Activated CD8-positive, alpha-beta T cell treated with anti-CD3 and anti-CD28 coated beads for 36 hours (primary cell): Measurements from ENCODE around the gene GIT2. TPM values are rescaled to one million over a fixed set of nuclear protein-coding genes. Genes with fewer than 3 reads are reported as not detected.
A peak's percentile ranks its signal among the peaks of the same experiment; 100 is the strongest.

Source experiments
- ATAC-seq: fragments of 200-7000 bp; cut with Tn5 transposase; one replicate; pipeline ENCODE4 v1.10.0; 2021; ENCODE audit warnings: mild to moderate bottlenecking, moderate library complexity
- CTCF ChIA-PET: fragments of 350-600 bp; sonication (Branson Sonifier 250); formaldehyde crosslinking; loops from one replicate; lab custom pipeline; 2021; ENCODE audit warnings: antibody characterized with exemption; lab: Charles Lee
- POLR2A ChIA-PET: fragments of 350-600 bp; sonication (Branson Sonifier 250); formaldehyde crosslinking; loops from one replicate; lab custom pipeline; 2021; ENCODE audit warnings: antibody characterized with exemption; lab: Charles Lee
- DNase-seq: peaks from one replicate; pipeline ENCODE4 v3.0.0-alpha.2; 2020
- H3K27ac Mint-ChIP-seq: one replicate; pipeline ENCODE4 v1.8.0; 2021; ENCODE audit warnings: mild to moderate bottlenecking, mixed read lengths
- H3K27me3 Mint-ChIP-seq: one replicate; pipeline ENCODE4 v1.8.0; 2021; ENCODE audit warnings: mixed read lengths
- H3K36me3 Mint-ChIP-seq: one replicate; pipeline ENCODE4 v1.8.0; 2021; ENCODE audit warnings: low read depth, mixed read lengths
- H3K4me1 Mint-ChIP-seq: one replicate; pipeline ENCODE4 v1.8.0; 2021; ENCODE audit warnings: low read depth, mixed read lengths
- H3K4me3 Mint-ChIP-seq: one replicate; pipeline ENCODE4 v1.8.0; 2021; ENCODE audit warnings: mild to moderate bottlenecking, moderate library complexity, mixed read lengths
- H3K9me3 Mint-ChIP-seq: one replicate; pipeline ENCODE4 v1.8.0; 2021; ENCODE audit warnings: mixed read lengths
- intact Hi-C: fragments of 100-400 bp; cut with micrococcal nuclease; formaldehyde crosslinking; loops from one replicate; pipeline ENCODE4 v1.10.0; 2022
- total RNA-seq, 2 experiments: library from RNA; stranded (reverse); gene quantifications; one replicate each; pipeline ENCODE4 v1.2.3, GENCODE V29; 2021
- TF ChIP-seq, protein P1 (sequence below): fragments of 200-600 bp; IDR thresholded peaks from one replicate; pipeline ENCODE4 v1.8.0; 2022; ENCODE audit warnings: antibody characterized with exemption, mild to moderate bottlenecking

GIT2 gene
- total RNA-seq, 2 experiments from 2014 or later, result 49.2 to 49.6 TPM

DNA sequence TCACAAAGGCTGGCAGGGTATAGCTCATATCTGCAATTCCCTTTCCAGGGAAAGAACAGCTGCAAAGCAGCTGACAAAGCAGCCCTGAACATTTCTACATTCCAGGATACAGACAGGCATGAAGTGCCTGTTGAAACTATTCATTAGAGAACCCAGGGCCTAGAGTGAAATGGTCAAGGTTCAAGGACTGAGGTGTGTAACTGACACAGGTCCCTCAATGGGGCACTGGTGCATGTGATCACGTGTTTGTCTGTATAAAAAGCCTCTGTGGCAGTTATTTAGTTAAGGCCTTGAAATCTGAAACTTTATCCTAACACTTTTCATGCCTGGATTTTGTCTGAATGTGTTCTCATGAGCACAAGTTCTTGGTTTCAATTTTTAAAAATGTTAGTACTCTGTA is 47.1 kb downstream of the GIT2 start:
- TF ChIP-seq, protein P1, sequence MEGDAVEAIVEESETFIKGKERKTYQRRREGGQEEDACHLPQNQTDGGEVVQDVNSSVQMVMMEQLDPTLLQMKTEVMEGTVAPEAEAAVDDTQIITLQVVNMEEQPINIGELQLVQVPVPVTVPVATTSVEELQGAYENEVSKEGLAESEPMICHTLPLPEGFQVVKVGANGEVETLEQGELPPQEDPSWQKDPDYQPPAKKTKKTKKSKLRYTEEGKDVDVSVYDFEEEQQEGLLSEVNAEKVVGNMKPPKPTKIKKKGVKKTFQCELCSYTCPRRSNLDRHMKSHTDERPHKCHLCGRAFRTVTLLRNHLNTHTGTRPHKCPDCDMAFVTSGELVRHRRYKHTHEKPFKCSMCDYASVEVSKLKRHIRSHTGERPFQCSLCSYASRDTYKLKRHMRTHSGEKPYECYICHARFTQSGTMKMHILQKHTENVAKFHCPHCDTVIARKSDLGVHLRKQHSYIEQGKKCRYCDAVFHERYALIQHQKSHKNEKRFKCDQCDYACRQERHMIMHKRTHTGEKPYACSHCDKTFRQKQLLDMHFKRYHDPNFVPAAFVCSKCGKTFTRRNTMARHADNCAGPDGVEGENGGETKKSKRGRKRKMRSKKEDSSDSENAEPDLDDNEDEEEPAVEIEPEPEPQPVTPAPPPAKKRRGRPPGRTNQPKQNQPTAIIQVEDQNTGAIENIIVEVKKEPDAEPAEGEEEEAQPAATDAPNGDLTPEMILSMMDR, result no peak
- DNase-seq (no peak), ATAC-seq (no peak)
- H3K4me3 Mint-ChIP-seq, result no peak overlapping the region
- no peaks in the 10 kb centered on the region for H3K27me3 Mint-ChIP-seq
- peaks cover 50% of the 10 kb centered on the region for H3K36me3 Mint-ChIP-seq
- ChIA-PET CTCF (interaction anchor here (1.1 to 2.9 kb wide), 2 partner anchors 8 to 104 kb away, joined by 4 to 6 read pairs; no protein-coding TSS in a partner anchor), POLR2A (interaction anchor here (0.7 kb wide), 1 partner anchor 23 kb away, joined by 3 read pairs; no protein-coding TSS in a partner anchor)
- H3K4me1 Mint-ChIP-seq, result peaks cover 27% of the 10 kb centered on the region
- no peaks in the 10 kb centered on the region for H3K9me3 Mint-ChIP-seq
- H3K27ac Mint-ChIP-seq, result no peak overlapping the region
- intact Hi-C loops, result no loop called here

DNA sequence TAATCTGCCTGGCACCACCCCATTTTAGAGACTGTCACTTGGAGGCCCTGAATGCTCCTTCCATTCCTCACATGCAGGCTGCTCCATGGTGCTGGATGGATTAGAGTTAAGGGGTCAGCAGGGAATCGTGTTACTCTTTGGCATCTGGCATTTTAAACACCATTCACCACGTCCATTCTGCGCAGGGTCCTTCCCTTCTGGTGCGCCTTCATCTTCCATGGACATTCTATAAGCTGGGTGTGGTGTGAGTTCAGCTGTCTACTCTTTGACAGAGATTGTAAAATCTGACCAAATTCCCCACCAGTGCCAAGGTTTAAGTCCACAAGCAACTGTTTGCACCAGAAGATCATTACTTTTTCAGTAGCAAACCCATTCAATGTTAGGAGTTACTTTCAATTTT is 47.8 kb downstream of the GIT2 start:
- CTCF ChIA-PET, result interaction anchor here (1.1 kb wide), 1 partner anchor 103 kb away, joined by 4 read pairs; no protein-coding TSS in a partner anchor
- Mint-ChIP-seq H3K27me3 (no peaks in the 10 kb centered on the region), H3K4me3 (no peak overlapping the region), H3K9me3 (no peaks in the 10 kb centered on the region), H3K36me3 (peaks cover 47% of the 10 kb centered on the region), H3K4me1 (peaks cover 27% of the 10 kb centered on the region), H3K27ac (peak overlapping the region; percentile 60)
- intact Hi-C loops, result no loop called here
- DNase-seq (no peak), ATAC-seq (no peak)
- POLR2A ChIA-PET, result interaction anchor here (0.7 to 1.2 kb wide), 2 partner anchors 17 to 22 kb away, joined by 3 read pairs; no protein-coding TSS in a partner anchor
- TF ChIP-seq, protein P1, result no peak

DNA sequence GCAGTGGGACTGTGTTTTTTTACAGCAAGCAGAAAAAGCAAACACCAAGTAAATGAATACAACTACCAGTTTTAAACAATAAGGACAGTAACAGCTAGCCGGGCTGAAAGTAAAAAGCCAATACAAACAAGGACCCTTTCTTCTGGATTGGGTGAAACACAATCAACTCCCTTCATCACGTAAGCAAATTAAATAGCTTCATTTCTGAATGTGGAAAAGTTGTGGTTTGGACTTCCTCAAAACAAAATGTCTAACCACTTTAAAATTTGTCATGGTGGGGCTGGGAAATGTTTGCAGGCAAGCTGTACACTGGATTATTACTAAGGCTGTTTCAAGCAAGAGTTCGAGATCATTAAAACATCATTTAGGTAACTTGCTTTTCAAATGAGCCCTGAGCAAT is 48.6 kb downstream of the GIT2 start:
- H3K27me3 Mint-ChIP-seq, result no peaks in the 10 kb centered on the region
- intact Hi-C loops, result no loop called here
- no peaks in the 10 kb centered on the region for H3K9me3 Mint-ChIP-seq
- peaks cover 43% of the 10 kb centered on the region for H3K36me3 Mint-ChIP-seq
- H3K4me1 Mint-ChIP-seq, result peaks cover 26% of the 10 kb centered on the region
- peak overlapping the region; percentile 79 for H3K27ac Mint-ChIP-seq
- DNase-seq (no peak), ATAC-seq (no peak)
- POLR2A ChIA-PET, result interaction anchor here (1.2 kb wide), 1 partner anchor 16 kb away, joined by 3 read pairs; no protein-coding TSS in a partner anchor
- TF ChIP-seq, protein P1, result no peak
- CTCF ChIA-PET, result interaction anchor here (1.0 kb wide), 1 partner anchor 94 kb away, joined by 4 read pairs; no protein-coding TSS in a partner anchor
- no peak overlapping the region for H3K4me3 Mint-ChIP-seq

DNA sequence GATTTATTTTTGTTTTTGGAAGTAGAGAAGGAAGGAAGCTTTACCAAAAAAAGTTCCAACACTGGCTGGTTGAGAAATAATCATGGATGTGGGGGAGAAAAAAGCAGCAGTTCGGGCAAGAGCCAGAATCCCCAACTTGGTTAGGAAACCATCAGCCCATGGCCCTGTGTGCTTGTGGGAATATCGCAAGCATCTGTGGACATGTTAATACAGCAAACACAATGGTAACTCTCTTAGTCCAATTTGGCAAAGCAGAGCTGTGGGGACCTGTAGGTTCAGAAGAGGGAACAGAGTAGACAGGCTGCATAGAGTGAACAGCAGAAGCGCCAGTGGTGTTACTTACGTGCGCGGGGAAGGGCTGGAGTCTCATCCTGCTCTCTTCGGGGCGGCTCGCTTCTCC is 49.3 kb downstream of the GIT2 start:
- peaks cover 37% of the 10 kb centered on the region for H3K36me3 Mint-ChIP-seq
- H3K9me3 Mint-ChIP-seq, result no peaks in the 10 kb centered on the region
- peak overlapping the region; percentile 79 for H3K27ac Mint-ChIP-seq
- intact Hi-C loops, result no loop called here
- no peak overlapping the region for H3K4me3 Mint-ChIP-seq
- POLR2A ChIA-PET, result interaction anchor here (1.2 kb wide), 1 partner anchor 15 kb away, joined by 3 read pairs; no protein-coding TSS in a partner anchor
- DNase-seq (no peak), ATAC-seq (no peak)
- TF ChIP-seq, protein P1, result no peak
- peaks cover 23% of the 10 kb centered on the region for H3K4me1 Mint-ChIP-seq
- H3K27me3 Mint-ChIP-seq, result no peaks in the 10 kb centered on the region
- CTCF ChIA-PET, result interaction anchor here (1.0 kb wide), 1 partner anchor 93 kb away, joined by 4 read pairs; no protein-coding TSS in a partner anchor

DNA sequence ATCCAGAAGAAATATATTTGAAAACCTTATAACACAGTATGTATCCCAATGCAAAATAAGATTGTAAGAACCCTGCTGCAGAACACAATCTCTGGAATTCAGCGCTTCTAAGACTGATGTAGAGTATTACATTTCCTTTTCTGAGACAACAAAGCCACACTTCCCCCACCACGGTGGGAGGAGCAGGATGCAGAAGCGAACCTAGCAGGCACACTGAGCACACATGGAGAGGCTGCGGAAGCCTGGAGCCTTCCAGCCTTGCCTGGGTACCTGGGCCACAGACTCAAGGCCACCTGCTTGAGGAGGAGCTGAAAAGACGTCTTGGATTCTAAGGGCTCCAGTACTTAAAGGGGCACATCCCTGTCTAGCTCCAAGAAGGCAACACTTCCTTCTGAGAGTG is 49.7 kb downstream of the GIT2 start:
- Mint-ChIP-seq H3K4me3 (no peak overlapping the region), H3K27ac (peak overlapping the region; percentile 35), H3K4me1 (peaks cover 23% of the 10 kb centered on the region), H3K36me3 (peaks cover 34% of the 10 kb centered on the region), H3K27me3 (no peaks in the 10 kb centered on the region), H3K9me3 (no peaks in the 10 kb centered on the region)
- CTCF ChIA-PET, result interaction anchor here (1.0 kb wide), 1 partner anchor 93 kb away, joined by 4 read pairs; no protein-coding TSS in a partner anchor
- DNase-seq (no peak), ATAC-seq (no peak)
- TF ChIP-seq, protein P1, result no peak
- POLR2A ChIA-PET, result no interaction called here
- intact Hi-C loops, result no loop called here
